Prostate gland (tissue), 2 donors: ENCODE data around the gene FH. TPM values are rescaled to one million over a fixed set of nuclear protein-coding genes. Genes with fewer than 3 reads are reported as not detected.

Experiments used
- DNase-seq: peaks from one replicate; pipeline ENCODE4 v3.0.0-alpha.2; 2019; ENCODE audit warnings: low spot score
- H3K27ac ChIP-seq, 2 donors: fragments of 200-600 bp; sonication (generic); 2 replicates each; pipeline ENCODE4 v1.5.1; 2017 to 2019
- H3K27me3 ChIP-seq: fragments of 200-600 bp; sonication (generic); replicated peaks from 2 replicates; pipeline ENCODE4 v1.5.1; 2019; ENCODE audit not compliant: insufficient read depth
- H3K36me3 ChIP-seq, 2 donors: fragments of 200-600 bp; sonication (generic); 1 replicate in 1 of 2; 2 replicates in 1 of 2; pipeline versions ENCODE4 v1.5.1 to v1.8.1; 2017 to 2019
- H3K4me1 ChIP-seq: fragments of 200-600 bp; sonication (generic); replicated peaks from 2 replicates; pipeline ENCODE4 v1.5.1; 2019
- H3K4me3 ChIP-seq, 2 donors: fragments of 200-600 bp; sonication (generic); 2 replicates each; pipeline ENCODE4 v1.5.1; 2017 to 2019
- H3K9me3 ChIP-seq: fragments of 200-600 bp; sonication (generic); 2 replicates; pipeline ENCODE4 v1.5.1; 2017
- CTCF ChIP-seq, 4 experiments: fragments of 200-600 bp in 2 of 4; fragments of 450-650 bp in 2 of 4; sonication (generic) in 2 of 4; IDR thresholded peaks; 1 replicate in 3 of 4; 2 replicates in 1 of 4; pipeline ENCODE4 v1.5.1; 2016 to 2019; ENCODE audit warnings: antibody characterized with exemption in 4 of 4, mild to moderate bottlenecking in 2 of 4, moderate library complexity in 2 of 4
- POLR2A ChIP-seq: fragments of 450-650 bp; IDR thresholded peaks from one replicate; pipeline ENCODE4 v1.6.1; 2016; ENCODE audit warnings: antibody characterized with exemption, mild to moderate bottlenecking
- POLR2AphosphoS5 ChIP-seq: sonication (generic); formaldehyde crosslinking; IDR thresholded peaks from one replicate; pipeline ENCODE4 v1.6.1; 2017; ENCODE audit warnings: antibody characterized with exemption
- WGBS: methylation state at CpG from one replicate; pipeline ENCODE4 v1.1.5; 2018; 5-methylcytosine and 5-hydroxymethylcytosine counted together
- intact Hi-C: fragments of 100-400 bp; cut with DNase I; formaldehyde crosslinking; loops from one replicate; pipeline ENCODE4 v1.14.2; 2022
- total RNA-seq, 2 donors: library from RNA; depleted of rRNA; stranded (reverse); fragments of >200 nt; gene quantifications; one replicate each; pipeline ENCODE4 v1.1.0, GENCODE V29; 2016

Gene FH
- total RNA-seq, 2 donors from 2014 or later, result 43.8 to 45.4 TPM

- Histone ChIP-seq H3K27ac (no peak overlapping the region), H3K4me1 (no peaks in the 10 kb centered on the region), H3K9me3 (no peaks in the 10 kb centered on the region), H3K4me3 (no peak overlapping the region), H3K27me3 (no peaks in the 10 kb centered on the region), H3K36me3 (no peaks in the 10 kb centered on the region)
- WGBS, result 88% methylated on average over 5 of the region's 5 CpGs
- no peak for DNase-seq
- no peak for TF ChIP-seq POLR2AphosphoS5
- no peak for TF ChIP-seq POLR2A
- no peak for TF ChIP-seq CTCF (IDR thresholded peaks at IDR 0.05)
- intact Hi-C loops, result no loop called here
Observed at GRCh38 chr1:241557031-241557430, 37.5 kb upstream of the FH start.

- intact Hi-C loops, result no loop called here
Observed at GRCh38 chr1:241555526-241555925, 36.0 kb upstream of the FH start.

GRCh38 chr1:241553886-241554592 lies 34.5 kb upstream of the FH start:
- H3K4me1 ChIP-seq, result no peaks in the 10 kb centered on the region
- intact Hi-C loops, result no loop called here
- H3K27me3 ChIP-seq, result no peaks in the 10 kb centered on the region
- H3K27ac ChIP-seq, result no peak overlapping the region
- no peaks in the 10 kb centered on the region for H3K9me3 ChIP-seq
- WGBS, result 81% methylated on average over 7 of the region's 7 CpGs
- DNase-seq, result no peak
- H3K4me3 ChIP-seq, result no peak overlapping the region
- TF ChIP-seq CTCF (IDR thresholded peaks at IDR 0.05) (no peak), POLR2AphosphoS5 (no peak), POLR2A (no peak)
- no peaks in the 10 kb centered on the region for H3K36me3 ChIP-seq

More at GRCh38 chr1:241555526-241555925, 36.0 kb upstream of the FH start:
- DNase-seq, result no peak
- Histone ChIP-seq H3K4me1 (no peaks in the 10 kb centered on the region), H3K9me3 (no peaks in the 10 kb centered on the region), H3K27me3 (no peaks in the 10 kb centered on the region), H3K4me3 (no peak overlapping the region), H3K27ac (no peak overlapping the region), H3K36me3 (no peaks in the 10 kb centered on the region)
- TF ChIP-seq POLR2A, result no peak
- TF ChIP-seq POLR2AphosphoS5, result no peak
- 74% methylated on average over 3 of the region's 3 CpGs for WGBS

- no peak overlapping the region for H3K4me3 ChIP-seq
Observed at GRCh38 chr1:241551759-241552638, 32.4 kb upstream of the FH start.

More at GRCh38 chr1:241551759-241552638, 32.4 kb upstream of the FH start:
- Histone ChIP-seq H3K4me1 (no peaks in the 10 kb centered on the region), H3K36me3 (no peaks in the 10 kb centered on the region), H3K27me3 (no peaks in the 10 kb centered on the region), H3K9me3 (no peaks in the 10 kb centered on the region), H3K27ac (no peak overlapping the region)
- DNase-seq, result no peak
- intact Hi-C loops, result no loop called here
- WGBS, result 79% methylated on average over 22 of the region's 22 CpGs
- TF ChIP-seq CTCF (IDR thresholded peaks at IDR 0.05) (no peak), POLR2AphosphoS5 (no peak), POLR2A (no peak)
